GM19395 (cell line): ENCODE data around the gene KRT31.
"Not testable (repeated sequence)": the region's sequence is repeated elsewhere in the genome, so short reads cannot be mapped to it uniquely, and the experiment has no call there.

Source experiments
- ATAC-seq: cut with Tn5 transposase; IDR thresholded peaks from one replicate; pipeline ENCODE4 v1.9.1; 2021; ENCODE audit warnings: mild to moderate bottlenecking, moderate library complexity; ENCODE audit not compliant: unreplicated experiment

Gene KRT31

GRCh38 chr17:41418116-41418860, 20.9 kb upstream of the KRT31 start:
- ATAC-seq, result no peak

DNA sequence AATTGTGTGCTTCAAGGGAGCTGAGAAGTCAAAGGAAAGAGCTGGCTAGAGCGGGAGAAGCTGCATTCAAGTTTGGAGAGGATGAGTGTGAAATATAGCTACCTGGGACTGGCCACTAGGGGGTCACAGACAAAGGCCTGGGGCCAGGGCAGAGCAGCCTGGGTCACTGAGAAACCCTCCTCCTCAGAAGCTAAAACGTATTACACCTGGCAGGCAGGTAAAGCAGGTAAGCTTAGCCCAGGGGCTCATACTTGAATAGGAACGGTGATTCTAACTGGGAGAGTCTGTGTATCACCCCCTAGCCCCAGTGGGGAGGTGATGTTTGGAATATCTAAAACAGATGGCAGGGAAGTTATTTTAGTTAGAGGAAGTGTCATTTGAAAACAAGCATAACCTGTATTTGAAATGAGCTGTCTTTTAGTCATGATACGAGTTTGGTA, 20.2 kb upstream of the KRT31 start:
- no peak for ATAC-seq

DNA sequence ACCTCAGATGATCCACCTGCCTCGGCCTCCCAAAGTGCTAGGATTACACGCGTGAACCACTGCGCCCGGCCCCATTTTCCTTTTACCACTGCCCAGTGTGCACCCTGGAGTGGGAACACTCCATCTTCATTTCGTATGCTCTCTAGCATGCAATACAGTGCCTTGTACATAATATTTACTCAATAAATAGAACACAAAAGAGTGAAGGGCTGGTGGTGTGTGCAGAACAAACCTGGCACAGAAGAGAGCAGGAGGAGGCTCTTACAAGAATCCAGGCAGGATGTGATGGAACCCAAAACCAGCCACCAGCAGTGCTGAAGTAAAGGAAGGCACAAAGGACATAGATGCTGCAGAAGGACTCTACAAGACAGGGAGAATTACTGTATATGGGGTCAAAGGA, 19.7 kb upstream of the KRT31 start:
- no peak for ATAC-seq

DNA sequence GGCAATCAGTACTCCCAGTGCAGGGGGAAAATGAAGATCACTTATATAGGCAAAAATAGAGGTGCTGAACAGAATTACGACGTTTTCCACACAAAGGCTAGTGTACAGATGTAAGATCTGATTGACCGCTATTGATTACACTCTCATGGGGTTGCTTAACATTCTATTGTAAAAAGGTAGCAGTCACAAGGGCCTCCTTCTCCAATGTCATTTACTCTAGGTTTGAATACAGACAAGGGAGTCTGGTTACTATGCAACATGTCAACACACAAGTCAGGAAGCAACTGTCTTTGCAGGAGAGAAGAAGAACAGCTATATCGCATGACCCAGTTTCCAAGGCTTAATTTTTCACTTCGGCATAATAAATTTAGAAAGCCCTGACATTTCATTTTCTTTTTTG, 19.1 kb upstream of the KRT31 start:
- no peak for ATAC-seq

GRCh38 chr17:41415833-41416335, 18.5 kb upstream of the KRT31 start:
- no peak for ATAC-seq

DNA sequence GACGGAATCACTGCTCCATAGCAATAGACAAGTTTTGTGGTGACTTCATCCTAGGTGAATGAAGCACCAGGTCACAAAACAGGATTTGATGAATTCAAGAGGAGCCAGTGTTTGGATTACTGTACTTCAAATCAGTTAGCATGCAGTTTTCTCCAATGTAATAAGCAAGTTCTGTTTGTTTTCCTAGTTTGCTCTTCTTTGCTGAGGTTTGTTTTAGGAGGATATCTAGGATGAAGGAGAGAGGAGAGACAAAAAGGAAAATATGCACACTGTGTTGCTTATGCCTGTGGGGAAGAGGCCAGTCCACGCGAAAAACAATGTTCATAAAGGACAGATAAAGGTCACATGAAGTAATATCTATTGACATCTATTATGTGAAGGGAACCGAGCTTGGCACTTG, 18.0 kb upstream of the KRT31 start:
- no peak for ATAC-seq

- no peak for ATAC-seq
Measured at GRCh38 chr17:41413982-41414381, 16.6 kb upstream of the KRT31 start.

DNA sequence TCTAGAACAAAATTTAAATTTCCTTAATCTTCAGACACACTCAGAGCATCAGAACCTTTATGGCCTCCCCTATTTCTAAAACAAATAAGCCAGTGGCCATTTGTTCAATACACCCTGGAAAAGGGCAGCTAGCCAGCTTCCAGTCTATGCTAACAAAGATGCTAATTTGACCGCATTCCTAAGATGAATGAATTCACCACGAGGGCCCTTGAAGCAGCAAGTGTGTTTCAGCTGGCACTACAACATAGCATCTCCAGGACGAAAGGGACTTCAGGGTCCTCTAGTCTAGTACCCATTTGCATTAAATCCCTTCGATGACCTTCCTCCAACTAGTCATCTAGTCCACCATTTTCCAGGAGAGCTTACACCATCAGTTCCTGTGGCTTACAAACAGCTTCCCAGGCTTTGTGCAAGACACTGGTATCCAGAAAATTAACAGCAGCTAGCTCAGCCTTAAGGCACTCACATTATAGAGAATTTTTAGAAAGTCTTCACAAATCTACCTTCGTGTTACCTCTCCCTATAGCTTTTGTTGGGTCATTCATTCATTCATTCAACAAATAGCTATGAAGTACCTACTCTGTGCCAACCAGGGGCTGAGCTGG, 16.0 kb upstream of the KRT31 start:
- no peak for ATAC-seq

DNA sequence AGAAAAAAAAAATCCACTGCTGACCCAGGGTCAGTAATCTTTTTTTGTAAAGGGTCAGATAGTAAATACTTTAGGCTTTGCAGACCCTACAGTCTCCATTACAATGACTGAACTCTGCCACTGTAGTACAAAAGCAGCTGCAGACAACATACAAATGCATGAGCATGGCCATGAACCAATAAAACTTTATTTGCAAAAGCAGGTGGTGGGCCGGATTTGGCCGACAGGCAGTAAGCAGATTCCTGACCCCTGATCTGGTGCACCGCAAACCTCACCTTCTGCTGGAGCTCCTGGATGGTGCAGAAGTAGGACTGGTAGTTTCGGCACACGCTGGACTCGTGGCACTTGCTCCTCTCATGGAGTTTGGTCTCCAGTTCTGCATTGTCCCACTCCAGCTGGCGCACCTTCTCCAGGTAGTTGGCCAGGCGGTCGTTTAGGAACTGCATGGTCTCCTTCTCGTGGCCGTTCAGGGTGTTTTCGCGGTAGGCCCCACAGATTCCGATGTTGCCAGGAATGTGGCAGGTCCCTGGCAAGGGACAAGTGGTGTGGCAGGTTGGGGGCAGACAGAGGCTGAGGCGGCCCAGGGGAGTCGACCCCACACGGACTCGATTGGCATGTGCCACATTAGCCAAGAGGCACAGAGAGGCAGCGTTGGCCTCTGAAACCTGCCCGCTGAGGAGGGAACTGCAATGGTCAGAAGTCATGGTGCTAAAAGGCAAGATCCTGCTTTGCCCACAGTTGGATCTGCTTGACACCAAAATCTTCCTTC, 13.8 kb upstream of the KRT31 start:
- ATAC-seq, result no peak

GRCh38 chr17:41407226-41407625, 9.8 kb upstream of the KRT31 start:
- no peak for ATAC-seq

- ATAC-seq, result no peak
Measured at GRCh38 chr17:41406205-41406604, 8.8 kb upstream of the KRT31 start.

GRCh38 chr17:41404024-41404671, 6.7 kb upstream of the KRT31 start:
- no peak for ATAC-seq

DNA sequence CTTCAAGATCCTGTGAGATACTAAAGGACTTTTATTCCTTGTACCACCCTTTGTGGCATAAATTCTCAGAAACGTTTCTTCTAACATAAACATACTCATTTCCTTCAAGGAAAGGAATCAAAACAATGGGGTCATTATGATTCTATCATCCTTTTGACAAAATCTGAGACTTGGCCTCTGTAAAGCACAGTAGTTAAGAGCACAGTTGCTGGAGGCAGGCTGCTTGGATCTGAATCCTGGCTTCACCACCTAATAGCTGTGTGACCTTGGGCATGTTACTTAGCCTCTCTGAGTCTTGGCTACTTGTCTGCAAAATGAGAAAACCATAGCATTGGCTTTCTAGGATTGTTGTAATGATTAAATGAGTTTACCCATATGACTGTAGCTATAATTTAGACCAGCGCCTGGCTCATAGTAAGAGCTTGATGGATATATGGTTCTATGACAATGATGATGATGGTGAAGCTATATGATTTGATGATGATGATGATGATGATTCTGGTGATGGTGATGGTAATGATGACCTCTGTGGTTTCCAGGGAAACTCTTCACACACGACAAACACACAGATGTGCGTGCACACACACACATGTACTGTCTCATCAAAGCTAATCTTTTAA, 6.1 kb upstream of the KRT31 start:
- ATAC-seq, result no peak

GRCh38 chr17:41402161-41402560, 4.8 kb upstream of the KRT31 start:
- no peak for ATAC-seq

DNA sequence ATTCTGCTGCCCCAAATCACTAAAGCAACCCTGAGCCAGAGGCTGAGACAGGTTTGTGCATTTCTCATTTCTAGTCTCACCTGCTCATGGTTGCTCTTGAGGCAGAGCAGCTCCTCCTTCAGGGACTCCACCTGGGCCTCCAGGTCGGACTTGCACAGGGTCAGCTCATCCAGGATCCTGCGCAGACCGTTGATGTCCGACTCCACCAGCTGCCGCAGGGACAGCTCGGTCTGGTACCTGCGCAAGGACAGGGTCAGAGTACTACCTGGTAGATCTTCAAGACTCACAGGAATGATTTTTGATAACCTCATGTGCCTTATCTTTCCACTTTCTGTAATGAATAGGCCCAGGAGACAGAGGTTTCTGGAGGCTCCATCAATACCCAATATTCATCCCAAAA, 1.1 kb downstream of the KRT31 start:
- no peak for ATAC-seq

DNA sequence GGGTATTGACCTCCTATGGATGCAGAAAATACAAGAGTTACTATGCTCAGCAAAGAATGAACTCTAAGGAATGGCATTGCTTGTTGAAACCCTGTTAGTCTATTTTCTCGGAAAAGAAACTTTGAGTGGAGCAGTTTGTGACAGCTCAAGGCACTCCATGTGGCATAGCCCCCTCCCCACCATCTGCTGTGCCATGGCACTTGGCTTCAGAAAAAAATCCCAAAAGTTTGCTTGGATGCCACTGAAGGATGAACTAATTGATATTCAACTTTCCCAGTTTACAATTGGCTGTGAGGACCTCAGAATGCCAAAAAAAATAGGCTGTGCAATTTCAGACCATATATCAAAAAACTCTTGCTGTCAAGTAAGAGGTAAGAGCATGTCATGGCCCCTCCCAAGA, 1.8 kb downstream of the KRT31 start:
- ATAC-seq, result no peak

DNA sequence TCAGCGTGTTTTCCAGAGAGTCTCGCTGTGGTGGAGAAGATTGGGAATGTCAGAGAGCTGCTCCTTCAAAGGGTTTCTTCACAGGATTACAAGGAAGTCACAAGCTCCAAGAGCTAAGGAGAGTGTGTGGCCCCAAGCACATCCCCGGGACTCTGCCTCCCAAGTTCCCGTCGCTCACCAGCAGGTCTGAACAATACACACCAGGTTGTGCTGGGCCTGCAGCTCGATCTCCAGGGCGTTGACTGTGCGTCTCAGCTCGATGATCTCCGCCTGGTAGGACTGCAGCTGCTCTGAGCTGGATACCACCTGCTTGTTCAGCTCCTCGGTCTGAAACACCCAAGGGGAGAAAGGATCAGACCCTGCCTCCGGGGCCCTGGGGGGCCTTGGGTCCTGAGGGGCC, 2.4 kb downstream of the KRT31 start:
- not testable (repeated sequence) for ATAC-seq

DNA sequence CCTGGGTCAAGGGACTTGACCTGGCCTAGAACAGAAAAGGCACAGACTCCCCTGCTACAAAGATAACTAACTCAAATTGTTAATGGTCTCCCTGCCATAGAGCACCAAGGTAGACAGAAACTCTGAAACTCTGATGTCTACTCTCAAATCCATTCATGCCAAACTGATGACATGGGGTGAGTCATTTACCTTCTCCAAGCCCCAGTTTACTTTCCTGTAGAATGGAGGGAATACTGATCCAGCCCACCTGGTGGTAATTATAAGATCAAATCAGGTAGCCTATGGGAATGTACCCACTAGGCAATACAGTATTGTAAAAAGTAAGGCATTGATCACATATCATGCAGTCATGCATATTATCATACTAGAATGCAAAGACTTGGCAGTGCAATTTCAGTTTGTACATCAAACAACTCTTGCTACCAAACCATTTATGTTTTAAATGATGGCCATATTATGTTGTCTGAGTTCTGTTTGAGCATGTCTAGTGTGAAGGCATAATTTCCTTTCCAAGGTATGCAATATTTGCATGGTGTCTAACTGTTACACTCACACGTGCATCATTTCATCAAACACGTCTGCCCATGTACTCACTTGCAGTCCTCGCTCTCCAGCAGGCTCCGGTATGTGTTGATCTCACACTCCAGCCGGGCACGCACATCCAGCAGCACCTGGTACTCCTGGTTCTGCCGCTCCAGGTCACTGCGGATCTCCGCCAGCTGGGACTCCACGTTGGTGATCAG, 3.0 kb downstream of the KRT31 start:
- ATAC-seq, result no peak

DNA sequence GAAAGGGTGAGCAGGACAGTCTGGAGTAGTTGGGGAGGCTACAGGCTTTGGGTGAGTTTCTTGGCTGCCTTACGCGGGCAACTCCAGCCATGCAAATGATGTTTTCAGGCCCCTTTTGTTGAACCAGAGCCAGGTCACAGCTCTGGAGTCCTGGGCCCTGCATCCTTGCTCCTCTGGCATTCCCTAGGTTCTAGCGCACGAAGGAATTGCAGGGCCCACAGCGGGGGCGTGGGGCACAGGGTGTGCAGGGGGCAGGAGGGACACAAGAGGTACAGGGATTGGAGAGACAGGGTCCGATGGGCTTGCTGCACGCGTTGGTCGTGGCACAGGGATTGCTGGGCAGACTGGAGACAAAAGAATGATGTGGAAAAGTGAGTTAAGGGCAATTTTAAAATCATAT, 3.6 kb downstream of the KRT31 start:
- no peak for ATAC-seq

DNA sequence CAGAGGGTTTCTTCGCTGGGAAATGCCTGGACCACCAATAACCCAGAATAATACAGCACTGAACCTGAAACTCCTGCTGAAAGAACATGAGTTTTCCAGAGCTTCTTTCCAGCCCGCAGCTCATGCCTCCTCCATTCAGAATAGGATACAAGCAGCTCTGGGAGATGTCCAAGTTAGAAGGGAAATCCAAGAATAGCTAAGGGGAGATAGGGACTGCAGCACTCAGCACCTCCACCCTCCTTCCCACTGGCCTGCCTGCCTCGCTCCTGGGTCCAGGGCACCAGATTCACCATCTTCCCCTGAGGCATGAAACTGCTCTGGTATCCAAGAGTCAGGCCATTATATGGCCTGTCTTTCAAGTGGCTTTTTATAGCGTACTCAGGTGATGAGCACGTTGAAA, 4.1 kb downstream of the KRT31 start:
- ATAC-seq, result no peak
